HG02642 (cell line): ENCODE results near the gene SMIM35.

ENCODE experiments used
- ATAC-seq: cut with Tn5 transposase; IDR thresholded peaks from one replicate; pipeline ENCODE4 v1.9.1; 2021; ENCODE audit warnings: mild to moderate bottlenecking; ENCODE audit not compliant: unreplicated experiment, poor library complexity

The SMIM35 gene

DNA sequence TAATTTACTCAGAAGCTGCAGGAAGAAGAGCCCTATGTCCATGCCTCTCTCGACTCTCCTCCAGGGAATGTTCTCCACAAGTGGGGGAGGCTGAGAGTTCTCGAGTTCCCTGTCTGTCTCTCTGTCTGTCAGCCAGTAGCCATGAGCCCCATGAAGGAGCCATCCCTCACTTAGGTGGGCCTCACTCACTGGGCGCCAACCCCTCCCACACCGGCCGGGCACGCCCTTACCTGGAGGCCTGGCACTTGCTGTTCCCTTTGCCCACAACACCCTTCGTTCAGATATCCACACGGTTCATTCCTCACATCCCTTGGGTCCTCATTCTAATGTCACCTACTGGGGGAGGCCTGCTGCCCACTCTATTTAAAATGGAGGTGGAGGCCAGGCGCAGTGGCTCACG is 114.7 kb downstream of the SMIM35 start:
- ATAC-seq = no peak

DNA sequence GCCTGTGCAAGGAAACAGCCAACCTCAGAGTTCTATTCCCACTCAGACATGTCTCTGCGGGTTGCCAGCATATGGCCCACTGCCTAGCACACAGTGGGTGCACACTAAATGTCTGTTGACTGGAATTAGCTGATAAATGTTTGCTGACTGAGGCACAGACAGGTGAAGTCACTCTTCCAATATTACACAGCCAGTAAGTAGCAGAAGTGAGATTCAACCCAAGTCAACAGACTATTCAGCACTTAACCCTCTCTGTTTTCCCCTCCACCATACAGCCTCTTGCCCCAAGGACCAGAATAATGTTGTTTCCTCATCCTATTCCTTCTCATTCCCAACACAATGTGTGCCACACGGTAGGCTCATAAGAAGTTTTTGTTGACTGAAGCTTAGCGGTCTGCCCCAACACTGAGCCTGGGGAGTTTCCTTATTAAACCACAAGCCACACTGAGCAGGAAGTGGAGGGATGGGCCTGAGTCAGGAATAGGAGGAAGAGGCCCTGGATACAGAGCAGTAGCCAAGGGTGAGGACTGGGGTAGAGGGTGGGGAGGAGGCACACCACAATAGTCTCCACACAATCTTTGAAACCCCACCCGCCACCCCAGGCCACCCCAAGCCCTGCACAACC is 116.3 kb downstream of the SMIM35 start:
- no peak for ATAC-seq

DNA sequence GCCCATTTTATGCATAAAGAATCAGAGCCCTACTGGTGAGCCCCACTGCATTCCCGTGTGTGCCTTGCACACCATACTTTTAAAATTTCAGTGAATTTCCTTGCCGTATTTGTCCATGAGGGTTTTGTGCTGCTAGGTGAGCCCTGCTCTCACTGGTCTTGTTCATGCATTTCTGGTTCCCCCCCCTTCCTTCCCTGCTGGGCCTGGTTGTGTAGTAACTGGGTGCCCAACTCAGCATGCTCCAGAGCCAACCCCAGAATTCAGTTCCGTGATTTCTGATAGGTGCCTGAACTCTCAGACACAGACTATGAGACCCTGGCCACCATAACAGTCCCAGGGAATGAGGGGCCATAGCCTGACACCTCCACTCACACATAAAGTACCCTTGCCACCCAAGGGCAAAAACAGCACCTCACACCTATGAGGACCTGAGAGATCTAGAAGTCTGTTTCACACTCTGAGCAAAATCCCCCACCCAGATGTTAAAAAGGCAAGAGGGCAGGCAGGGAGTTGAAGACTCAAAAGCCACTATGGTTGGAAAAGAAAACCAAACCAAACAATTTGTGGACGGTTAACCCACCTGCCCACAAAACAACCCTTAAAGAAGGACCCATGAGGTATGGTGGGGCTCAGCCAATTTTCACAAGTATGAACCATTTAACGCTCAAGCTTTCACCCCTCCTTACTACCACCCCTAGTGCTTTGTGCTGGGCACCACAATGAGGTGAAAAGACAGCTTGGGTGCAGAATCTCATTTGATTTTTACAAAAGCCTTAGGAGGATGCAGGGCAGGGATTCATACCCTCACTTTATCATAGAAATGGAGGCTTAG is 117.4 kb downstream of the SMIM35 start:
- ATAC-seq = no peak

DNA sequence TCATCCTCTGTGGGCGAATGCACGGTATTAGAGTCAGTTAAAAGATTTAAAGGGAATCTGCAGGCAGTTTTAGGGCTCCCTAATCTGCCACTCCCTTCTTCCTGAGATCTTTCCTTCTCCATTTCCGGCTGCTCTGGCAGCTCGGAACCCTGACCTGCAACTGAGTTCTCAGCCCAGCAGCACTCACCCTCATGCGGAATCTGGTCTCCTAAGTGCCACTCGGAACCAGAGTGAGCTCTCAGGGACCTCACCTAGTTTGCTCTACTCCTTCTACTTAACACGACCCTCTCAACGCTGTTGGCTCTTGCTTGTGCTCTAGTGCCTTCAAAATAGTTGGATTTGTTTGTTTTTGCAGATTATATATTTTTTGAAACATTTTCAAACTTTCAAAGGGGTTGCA is 119.9 kb downstream of the SMIM35 start:
- no peak for ATAC-seq

DNA sequence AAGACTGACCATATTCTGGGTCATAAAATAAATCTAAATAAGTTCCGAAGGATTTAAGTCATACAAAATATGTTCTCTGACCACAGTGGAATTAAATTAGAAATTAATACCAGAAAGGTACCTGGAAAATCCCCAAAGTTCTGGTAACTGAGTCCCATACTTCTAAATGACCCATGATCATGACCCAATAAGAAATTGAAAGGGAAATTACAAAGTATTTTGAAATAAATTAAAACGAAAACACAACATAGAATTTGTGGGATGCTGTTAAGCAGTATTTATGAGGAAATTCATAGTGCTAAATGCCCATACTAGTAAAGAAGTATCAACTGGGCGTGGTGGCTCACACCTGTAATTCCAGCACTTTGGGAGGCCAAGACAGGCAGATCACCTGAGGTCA is 123.9 kb downstream of the SMIM35 start:
- no peak for ATAC-seq

DNA sequence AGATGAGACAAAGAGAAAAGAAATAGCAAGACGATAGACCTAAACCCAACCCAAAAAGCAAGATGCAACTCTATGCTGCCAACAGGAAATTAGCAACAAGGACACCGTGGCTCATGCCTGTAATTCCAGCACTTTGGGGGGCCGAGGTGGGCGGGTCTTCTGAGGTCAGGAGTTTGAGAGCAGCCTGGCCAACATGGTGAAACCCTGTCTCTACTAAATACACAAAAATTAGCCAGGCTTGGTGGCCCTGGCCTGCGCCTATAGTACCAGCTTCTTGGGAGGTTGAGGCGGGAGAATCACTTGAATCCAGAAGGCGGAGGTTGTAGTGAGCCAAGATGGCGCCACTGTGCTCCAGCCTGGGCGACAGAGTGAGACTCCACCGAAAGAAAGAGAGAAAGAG is 124.9 kb downstream of the SMIM35 start:
- ATAC-seq = no peak

DNA sequence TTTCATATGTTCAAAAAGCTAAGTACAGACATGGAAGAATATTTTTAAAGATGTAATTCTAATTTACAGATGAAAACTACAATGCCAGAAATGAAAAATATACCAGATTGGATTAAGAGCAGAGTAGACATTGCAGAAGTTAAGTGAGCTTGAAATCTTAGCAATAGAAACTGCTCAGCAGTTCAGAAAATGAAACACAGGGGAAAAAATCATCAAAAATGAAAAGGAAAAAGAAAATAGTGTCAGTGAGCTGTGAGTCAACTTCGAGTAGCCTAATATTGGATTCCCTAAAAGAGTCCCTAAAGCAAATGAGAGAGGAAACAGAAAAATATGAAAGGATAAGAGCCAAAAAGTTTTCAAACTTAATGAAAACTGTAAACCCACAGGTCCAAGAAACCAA is 126.4 kb downstream of the SMIM35 start:
- ATAC-seq = no peak

DNA sequence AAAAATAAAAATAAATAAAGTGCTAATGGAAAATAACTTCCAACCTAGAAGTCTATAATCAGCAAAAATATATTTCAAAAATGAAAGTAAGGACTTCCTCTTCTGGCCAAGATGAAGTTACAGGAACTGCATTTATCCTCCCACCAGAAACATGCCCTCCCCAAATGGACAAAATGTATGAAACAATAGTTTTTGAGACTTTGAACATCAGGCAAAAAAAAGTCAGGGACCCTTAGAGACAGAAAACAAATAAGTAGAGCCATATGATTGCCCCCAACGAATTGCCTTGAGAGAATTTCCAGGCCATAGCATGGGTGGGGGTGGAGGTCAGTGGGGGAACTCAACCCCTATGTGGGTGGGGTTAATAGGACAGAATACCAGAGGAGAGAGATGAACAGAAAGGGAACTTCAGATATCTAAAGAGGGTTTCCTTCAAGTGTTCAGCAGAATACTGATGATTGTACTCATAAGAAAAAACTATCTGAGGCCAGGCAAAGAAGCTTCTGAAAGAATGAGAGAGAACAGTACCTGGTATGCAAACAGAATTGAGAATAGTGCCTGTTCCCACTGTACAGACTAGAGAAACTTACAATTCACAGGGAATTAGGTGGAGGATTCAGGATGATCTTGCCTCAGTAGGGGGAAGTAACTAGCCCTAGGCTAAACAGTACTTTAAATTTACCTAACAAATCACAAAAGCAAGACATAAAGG is 127.2 kb downstream of the SMIM35 start:
- no peak for ATAC-seq

DNA sequence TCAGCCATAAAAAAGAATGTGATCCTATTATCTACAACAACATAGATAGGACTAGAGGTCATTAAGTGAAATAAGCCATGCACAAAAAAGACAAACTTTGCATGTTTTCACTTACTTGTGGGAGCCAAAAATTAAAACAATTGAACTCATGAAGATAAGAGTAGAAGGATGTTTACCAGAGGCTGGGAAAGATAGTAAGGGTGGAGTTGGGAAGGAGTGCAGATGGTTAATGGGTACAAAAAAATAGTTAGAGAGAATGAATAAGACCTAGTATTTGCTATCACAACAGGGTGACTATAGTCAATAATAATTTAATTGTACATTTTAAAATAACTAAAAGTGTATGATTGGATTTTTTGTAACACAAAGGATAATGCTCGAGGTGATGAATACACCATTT is 127.8 kb downstream of the SMIM35 start:
- ATAC-seq = no peak
